H1 (cell line): ENCODE data around the gene P2RX5. TPM values are rescaled to one million over a fixed set of nuclear protein-coding genes. Genes with fewer than 3 reads are reported as not detected.

ENCODE experiments used
- CTBP2 ChIP-seq: IDR thresholded peaks from 2 replicates; pipeline ENCODE4 v1.7.0; 2011; ENCODE audit warnings: borderline replicate concordance, mild to moderate bottlenecking, moderate library complexity, mixed read lengths, low read length; ENCODE audit not compliant: insufficient read depth, insufficient read length
- PHF8 ChIP-seq: fragments of 200-600 bp; sonication (generic); conservative IDR thresholded peaks from 2 replicates; pipeline ENCODE4 v1.7.1; 2012; ENCODE audit warnings: low read depth, mild to moderate bottlenecking, inconsistent platforms, low read length, moderate library complexity
- POLR2A ChIP-seq, 2 experiments: IDR thresholded peaks; 1 replicate in 1 of 2; 2 replicates in 1 of 2; pipeline ENCODE4 v1.6.1; 2011; ENCODE audit warnings: low read depth in 2 of 2, low read length in 2 of 2, mild to moderate bottlenecking in 2 of 2; ENCODE audit errors: control extremely low read depth in 1 of 2
- RBBP5 ChIP-seq: IDR thresholded peaks from 2 replicates; pipeline ENCODE4 v1.7.1; 2012; ENCODE audit warnings: low read depth, mild to moderate bottlenecking, inconsistent platforms, low read length, moderate library complexity, borderline replicate concordance
- RFX5 ChIP-seq: IDR thresholded peaks from 2 replicates; pipeline ENCODE4 v1.6.1; 2011; ENCODE audit warnings: low read depth, low read length, improper control_type of control experiment, borderline replicate concordance
- TBP ChIP-seq: IDR thresholded peaks from 2 replicates; pipeline ENCODE4 v1.6.1; 2011; ENCODE audit warnings: low read depth, low read length, improper control_type of control experiment
- TCF12 ChIP-seq: IDR thresholded peaks from 2 replicates; pipeline ENCODE4 v1.6.1; 2011; ENCODE audit warnings: low read depth, mild to moderate bottlenecking, low read length
- ZNF274 ChIP-seq: IDR thresholded peaks from 2 replicates; pipeline ENCODE4 v1.7.0; 2012; ENCODE audit warnings: low read length, borderline replicate concordance; ENCODE audit errors: extremely low read depth
- polyA plus RNA-seq, 7 experiments: library from polyadenylated mRNA; depleted of rRNA in 3 of 7; stranded (reverse) in 5 of 7; unstranded in 2 of 7; fragments of >200 nt in 5 of 7; fragments of 200-250 nt in 2 of 7; gene quantifications; 1 replicate in 5 of 7; 2 replicates in 1 of 7; 4 replicates in 1 of 7; pipeline versions ENCODE4 v1.2.1 to v1.2.3, GENCODE V29; 2011 to 2013; ENCODE audit warnings: missing spikeins in 2 of 7, mixed read lengths in 2 of 7
- total RNA-seq: library from RNA; stranded (reverse); fragmentation: NEBNext Ultra II Directional; extraction: Animal tissue kit (Norgen Biotek cat#: 25700); gene quantifications from 2 replicates; pipeline ENCODE4 v1.2.1, GENCODE V29; 2021
- TF ChIP-seq, protein P1 (sequence below): IDR thresholded peaks from 2 replicates; pipeline ENCODE4 v1.6.1; 2011; ENCODE audit warnings: low read length, improper control_type of control experiment

The P2RX5 gene
- total and polyA plus RNA-seq, 2 of the 8 experiments (the other 6 are each of a cell fraction or from before 2014, with no cell fraction given), result 12.0 to 15.6 TPM

DNA sequence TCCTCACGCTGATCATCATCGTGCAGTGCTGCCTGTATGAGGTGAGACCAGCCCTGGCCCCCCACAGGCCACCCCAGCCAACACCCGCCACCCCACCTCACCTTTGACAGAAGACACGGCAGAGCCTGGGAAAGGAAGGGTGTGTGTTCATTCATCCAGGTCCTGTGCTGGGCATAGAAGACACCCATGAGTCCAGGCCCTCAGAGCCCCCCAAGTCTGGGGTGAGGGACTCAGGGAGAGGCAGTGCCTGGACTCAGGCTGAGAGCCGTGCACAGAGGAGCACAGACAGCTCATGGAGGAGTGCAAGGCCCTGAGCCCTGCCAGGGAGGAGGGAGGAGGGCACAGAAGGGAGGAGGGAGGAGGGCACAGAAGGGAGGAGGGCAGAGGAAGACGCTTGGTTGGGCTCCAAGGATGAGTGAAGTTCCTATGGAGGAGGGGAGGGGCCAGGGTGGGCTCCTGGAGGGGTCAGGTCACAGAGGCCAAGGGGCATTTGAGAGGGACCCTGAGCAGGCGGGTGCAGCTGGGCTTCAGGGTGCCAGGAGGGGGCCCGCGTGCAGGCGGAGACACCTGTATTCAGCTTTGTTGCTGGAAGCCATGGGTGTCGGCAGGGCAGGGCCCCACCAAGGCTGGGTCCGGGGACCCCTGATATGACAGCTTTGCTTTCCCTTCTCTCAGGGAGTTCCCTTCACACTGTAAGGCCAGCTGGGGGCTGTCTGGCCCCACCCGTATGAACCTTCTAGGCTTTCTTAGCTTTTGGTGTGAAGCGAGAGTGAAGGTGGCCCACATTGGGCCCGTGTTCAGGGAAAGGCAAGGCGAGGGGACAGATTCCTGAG, 39.0 kb downstream of the P2RX5 start (continued):
- no peak for TF ChIP-seq RFX5
- TF ChIP-seq RBBP5, result no peak
- TF ChIP-seq, protein P1, sequence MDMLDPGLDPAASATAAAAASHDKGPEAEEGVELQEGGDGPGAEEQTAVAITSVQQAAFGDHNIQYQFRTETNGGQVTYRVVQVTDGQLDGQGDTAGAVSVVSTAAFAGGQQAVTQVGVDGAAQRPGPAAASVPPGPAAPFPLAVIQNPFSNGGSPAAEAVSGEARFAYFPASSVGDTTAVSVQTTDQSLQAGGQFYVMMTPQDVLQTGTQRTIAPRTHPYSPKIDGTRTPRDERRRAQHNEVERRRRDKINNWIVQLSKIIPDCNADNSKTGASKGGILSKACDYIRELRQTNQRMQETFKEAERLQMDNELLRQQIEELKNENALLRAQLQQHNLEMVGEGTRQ, result no peak
- TF ChIP-seq TBP, result no peak
- TF ChIP-seq POLR2A (IDR thresholded peaks at IDR 0.05; ENCODE audit: control extremely low read depth in 1 of 2, low read depth in 2 of 2, low read length in 2 of 2), result no peak
- no peak for TF ChIP-seq CTBP2
- no peak for TF ChIP-seq PHF8
- no peak for TF ChIP-seq TCF12
- TF ChIP-seq ZNF274, result no peak
